ENCODE results near the gene MRTFA.

MRTFA gene

DNA sequence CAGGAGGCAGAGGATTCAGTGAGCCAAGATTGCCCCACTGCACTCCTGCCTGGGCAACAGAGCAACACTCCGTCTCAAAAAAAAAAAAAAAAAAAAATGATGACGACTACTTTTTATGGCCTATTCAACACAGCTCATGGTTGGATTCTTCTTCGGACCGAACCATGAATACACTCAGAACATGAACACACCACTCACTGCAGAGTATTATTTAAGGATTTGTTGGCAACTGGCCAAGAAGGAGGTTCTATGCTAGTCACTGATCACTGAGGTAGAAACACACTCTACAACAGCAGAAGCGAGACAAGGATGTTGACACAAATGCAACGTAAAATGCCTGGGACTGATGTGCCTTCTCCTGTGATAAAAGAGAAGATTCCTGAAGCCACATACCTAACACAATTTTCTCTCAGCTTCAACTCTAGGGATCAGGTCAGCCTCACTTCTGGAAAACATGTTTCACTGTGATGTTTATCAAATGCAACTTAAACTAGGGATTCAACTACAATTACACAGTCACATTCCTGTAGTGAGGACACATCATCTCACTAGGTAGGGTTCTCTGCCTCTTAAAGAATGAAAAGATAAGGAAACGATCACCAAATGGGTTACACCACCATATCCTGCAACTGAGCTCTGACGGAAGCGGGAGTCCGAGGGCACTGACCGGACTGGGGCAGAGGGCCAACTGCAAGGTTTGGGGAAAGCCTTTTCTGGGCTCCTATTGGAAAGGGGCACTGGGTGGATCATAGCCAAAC lies 183.6 kb downstream of the MRTFA start:
- no peak for DNase-seq

DNA sequence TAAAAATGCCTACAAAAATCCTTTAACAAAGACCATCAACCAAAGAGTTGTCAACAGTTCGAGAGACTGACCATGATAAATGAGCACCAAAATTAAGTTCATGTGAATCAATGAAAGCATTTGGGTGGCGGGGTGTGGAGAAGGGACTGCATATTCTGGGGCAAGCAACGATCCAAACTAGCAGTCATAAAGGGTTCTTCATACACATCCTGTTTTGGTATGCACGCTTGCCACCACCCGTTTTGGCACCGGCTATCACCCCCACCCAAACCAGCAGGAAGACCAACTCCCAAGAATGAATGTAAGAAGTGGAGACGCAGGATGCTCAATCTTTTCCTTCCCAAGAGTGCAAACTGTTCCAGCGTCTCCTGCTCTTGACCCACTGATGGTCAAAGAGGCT lies 185.3 kb downstream of the MRTFA start:
- no peak for DNase-seq

DNA sequence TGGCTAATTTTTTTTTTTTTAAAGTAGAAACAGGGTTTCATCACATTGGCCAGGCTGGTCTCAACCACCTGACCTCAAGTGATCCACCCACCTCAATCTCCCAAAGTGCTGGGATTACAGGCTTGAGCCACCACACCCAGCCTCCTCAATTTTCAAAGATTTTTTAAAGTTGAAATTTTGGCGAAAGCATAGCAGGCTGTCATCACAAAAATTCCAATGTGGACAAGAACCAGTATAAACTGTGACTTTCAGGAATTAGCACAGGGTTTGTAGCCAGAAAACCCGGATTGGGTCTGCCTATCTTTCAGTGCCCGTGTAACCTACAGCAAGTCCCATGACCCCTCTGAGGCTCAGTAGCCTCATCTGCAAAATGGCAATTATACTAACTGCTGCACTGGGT lies 185.9 kb downstream of the MRTFA start:
- no peak for DNase-seq

DNA sequence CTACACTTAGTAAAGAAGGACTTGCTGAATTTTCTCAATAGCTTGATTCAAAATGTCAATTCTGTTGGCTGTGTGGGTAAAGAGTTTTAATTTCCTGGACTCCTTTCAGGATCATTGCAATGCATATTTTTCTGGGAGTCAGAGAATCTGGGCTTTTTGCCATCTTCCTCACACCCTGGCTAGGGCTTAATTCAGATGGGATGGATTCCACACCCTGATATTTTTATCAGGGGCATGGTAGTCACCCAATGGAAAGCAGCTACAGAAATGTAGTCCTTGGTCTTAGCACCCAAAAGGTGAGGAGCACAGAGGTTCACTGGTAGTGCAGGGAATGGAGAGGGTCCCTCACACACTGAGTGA lies 186.9 kb downstream of the MRTFA start:
- DNase-seq = no peak

DNA sequence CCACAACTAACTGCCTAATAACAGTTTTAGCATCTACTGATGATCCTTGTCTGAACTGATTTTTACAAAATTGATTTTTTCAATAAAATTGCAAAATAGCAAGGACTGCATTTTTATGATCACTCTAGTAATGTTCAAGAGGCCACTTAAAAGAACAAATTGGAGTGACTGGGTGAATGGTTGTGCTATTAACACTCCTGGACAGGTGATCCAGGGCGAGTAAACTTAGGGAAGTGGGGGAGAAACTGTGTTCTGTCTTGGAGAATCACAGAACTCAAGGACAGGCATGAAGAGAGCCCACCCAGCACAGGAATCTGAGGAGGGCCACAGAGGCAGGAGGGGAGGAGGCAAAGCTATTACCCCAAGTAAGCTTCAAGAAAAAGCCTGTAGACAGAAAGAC lies 190.3 kb downstream of the MRTFA start:
- DNase-seq = no peak

DNA sequence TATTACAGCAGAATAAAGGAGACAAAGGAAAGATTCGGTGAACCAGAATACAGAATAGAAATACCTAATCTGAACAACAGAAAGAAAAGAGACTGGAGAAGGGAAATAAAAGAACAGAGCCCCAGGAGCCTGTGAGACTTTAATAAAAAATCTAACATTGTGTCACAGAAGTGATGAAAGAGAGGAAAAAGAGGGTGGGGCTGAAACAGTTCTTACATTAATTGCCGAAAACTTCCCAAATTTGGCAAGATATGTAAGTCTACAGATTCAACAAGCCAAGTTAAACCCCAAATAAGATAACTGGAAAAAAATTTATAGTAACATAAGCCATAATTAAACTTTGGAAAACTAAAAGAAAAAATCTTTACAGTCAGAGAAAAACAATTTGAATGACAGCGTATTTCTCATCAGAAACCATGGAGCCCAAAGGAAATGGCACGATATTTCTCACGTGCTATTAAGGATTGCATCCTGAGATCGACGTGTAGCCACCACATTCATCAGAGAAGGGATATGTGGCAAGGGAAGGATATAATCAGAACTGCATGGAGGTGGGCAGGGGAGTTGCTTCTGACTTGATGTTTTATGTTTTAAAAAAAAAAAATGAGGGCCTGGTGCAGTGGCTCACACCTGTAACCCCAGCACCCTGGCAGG lies 192.2 kb downstream of the MRTFA start:
- no peak for DNase-seq

DNA sequence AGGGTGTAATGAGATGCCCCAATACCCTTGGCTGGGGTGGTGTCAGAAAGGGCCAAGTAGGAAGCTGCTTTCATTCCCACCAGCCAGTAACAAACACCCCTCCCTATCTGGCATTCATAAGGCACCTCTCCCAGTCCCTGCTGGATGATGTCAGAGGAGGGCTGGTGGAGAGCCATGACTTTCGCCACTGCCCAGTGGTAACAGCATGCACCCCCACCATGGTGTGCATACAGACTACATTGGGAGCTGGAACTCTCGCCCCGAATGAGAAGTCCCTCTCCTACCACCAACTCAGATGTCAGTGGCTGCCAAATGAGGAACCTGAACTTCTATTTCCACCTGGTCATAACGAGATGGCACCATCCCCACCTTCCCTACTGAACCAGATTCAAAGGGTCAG lies 192.8 kb downstream of the MRTFA start:
- no peak for DNase-seq

DNA sequence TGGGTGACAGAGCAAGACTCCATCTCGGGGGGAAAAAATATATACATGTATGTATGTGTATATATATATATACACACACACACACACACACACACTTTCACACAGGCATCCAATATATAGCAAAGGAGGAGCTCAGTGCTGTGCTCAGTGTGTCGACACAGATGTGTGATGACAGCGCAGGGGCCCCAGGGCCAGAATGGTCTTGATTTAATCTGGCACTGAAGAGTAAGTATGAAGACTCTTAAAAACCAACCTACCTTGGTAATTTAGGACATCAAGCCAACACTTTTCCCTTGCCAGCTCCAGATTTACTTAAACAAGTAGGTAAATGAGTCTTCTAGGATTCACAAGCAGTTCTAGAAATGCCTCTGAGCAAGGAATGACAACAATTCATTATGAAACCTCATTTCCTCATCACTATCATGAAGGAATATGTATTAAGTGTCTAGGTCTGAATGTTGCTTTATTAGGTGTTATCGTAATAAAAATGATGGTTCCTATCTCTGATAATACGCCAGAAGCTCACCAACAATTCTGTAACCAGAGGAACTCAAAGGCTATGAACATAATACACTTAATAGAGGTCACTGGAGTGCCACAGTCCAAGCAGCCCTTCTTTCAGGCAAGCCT lies 194.6 kb downstream of the MRTFA start:
- DNase-seq = no peak

DNA sequence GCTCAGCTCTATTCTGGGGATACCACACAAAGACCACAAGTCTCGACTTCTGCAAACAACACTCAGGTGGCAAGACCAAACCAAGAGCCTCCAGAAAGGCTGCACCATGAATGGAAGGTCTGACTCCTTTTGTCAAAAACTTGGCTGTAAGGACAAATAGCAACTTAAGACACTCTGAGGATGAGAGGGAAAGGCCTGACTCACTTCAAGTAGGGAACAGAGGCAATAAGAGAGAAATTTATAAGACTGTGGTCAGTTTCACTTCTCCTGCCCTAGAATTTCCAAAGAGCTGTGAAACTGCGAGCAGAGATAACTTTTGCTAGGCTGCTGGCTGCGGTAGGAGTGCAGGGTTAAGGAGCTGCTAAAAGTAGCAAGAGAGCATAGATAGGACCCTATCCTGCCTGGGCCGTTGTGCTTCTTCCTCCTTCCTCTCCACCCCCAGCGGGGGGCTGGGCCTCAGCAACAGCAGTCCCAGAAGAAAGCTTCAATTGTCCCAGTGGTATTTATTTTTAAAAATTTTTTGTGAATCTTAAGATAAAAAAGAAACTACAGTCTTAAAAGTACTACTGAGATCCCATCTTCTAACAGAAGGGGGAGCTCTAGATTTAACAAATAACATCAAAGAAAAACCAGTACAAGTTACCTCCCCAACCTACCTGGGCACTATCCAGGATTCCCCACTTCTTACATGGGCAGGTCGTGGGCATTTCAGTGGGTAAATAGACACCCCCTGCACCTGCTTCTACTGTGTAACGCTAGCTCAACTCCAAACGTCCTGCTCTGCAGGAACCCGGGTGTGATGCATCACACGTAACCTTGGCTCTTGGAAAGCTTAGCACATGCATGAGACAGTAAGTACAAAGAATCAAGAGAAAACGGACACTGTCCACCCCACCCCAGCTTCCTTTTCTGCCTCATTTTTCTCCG lies 199.8 kb downstream of the MRTFA start:
- peak; percentile 47 for DNase-seq

DNA sequence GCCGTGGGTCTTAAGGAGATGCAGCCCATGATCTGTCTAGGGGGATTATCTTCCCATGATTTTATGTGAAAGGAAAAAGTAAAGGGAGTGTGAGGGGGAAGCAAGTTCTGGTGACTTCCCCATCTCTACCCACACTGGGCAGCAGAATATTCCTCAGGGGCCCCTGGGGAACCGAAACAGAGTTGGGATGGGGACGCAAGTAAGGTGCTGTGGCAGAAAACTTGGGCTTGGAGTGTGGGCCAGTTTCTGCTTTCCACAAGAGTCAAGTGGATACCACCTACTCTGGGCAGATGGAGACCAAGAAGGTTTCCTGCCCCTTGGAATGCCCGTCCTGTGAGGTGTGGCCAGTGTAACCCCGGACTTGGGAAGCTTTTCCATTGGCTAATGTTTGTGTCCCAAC lies 201.8 kb downstream of the MRTFA start:
- DNase-seq = no peak

DNA sequence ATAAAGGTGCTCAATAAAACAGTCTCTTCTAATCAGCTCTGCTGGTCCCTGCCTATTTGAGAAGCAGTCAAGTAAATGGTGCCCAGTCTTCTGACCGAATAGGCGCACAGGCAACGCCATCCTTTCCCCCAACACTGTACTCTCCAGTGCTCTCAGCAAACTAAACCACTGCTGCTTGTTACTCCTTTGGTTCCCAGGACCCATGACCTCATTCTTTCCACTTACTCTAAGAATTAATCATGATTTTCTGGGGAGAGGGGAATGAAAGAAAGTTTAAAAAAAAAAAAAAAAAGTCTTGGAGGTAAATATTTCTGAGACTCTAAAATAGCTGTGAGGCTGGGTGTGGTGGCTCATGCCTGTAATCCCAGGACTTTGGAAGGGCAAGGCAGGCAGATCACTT lies 202.4 kb downstream of the MRTFA start:
- DNase-seq = no peak

DNA sequence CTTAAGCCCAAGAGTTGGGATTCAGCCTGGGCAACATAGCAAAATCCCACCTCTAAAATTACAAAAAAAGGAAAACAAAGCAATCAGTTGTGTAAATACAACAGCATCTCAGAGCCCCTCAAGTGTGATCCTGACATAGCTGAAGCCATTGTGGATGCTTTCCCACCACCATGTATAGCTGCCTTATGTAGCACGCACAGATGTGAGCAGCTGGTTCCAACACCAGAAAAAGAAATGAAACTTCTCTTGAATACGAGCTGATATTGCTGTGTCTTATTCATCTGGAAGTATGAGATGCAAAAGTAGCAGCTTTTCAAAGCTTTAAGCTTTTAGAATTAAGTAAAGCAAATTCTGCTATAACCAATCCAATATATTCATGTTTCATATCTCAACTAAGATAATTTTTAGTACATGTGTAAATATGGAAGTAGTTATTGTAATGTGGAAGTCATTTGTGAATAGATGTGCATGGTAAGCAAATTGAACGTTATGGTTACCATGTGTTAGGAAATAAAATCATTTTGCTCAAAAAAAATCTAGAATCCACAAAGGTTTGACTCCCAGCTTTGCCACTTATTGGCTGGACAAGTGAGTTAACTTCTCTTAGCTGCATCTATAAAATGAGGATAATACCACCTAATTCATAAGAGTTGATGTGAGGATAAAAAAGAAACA lies 203.0 kb downstream of the MRTFA start:
- no peak for DNase-seq

DNA sequence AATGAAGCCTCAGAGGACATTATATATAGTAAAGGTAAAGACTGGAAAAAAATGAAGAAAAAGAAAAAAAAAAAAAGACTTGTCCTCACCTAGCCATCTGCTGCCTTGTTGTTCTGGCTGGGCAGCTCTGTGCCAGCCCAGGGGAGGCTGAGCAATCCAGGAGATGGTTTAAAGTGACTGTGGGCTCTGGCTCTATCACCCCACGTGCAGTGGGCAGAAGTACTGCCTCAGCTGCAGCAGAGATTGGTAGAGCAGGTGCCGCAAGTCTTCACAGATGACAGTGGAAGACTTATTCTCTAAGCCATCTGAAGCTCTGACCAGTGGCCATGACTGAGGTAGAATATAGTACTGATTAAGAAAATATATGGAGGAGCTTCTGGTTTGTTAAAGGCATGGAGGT lies 203.9 kb downstream of the MRTFA start:
- DNase-seq = no peak

DNA sequence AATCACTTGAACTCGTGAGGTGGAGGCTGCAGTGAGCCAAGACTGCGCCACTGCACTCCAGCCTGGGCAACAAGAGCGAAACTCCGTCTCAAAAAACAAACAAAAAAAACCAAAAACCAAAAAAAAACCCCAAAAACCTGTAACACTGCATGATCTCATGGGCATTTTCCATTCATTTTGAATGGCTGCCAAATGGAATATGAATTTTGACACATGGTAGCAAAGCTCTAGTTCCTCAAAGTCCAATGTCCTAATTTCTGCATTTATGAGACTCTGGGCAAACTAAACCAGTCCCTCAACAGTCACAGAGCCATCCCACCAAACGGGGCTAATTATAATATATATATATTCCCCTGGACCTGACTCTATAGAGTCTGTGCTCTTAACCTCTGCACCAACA lies 204.4 kb downstream of the MRTFA start:
- no peak for DNase-seq

DNA sequence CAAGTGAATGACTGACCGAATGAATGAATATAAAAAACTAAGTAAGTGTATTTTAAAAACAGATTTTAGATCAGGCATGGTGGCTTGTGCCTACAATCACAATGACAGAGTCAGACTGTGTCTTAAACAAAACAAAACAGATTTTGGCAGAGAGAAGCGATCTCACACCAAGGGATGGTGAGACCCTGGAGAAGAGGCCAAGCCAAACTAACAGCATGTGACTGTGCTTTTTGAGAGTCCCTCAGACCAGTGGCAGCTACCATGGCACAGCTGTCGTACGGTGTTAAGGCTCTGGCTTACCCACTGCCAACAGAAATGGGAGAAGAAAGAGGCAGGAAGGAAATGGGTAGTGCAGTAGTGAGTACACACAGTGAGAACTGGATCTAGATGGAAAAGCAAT lies 205.5 kb downstream of the MRTFA start:
- DNase-seq = no peak

DNA sequence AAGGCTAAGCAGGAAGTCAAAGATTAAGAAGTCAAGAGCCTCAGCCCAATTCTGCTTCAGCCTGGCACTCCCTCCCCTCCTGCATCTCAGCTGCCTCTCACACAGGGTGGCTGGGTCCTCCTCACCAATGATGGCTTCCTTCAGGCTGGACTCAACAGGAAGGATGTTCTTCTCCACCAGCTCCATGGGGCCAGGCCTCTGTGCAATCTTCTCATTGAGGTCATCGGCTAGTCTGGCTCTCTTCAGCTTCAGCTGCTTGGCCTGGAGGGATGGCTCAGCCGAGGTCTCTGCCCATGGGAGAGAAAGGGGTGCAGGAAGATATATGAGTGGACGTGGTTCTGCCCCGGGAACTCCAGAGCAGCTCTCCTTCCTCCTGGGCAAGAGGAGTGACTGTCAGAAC lies 207.0 kb downstream of the MRTFA start:
- DNase-seq = no peak

DNA sequence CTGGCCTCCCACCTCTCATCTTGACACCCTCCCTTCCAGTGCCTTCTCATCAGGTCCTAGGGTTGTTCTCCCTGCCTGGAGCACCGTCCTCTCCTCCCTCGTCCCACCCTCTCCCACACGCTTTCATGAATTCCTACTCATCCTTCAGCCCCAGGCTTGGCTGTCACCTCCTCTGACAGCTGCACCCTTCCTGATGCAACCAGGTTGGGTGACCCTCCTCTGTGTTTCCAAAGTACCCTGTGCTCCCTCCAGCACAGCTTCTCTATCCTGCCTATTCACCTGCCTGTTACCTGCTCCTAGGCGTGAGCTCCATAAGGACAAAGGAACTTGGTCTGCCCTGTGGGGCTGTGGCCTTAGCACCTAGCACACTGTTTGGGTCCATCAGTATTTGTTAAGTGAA lies 207.7 kb downstream of the MRTFA start:
- no peak for DNase-seq

DNA sequence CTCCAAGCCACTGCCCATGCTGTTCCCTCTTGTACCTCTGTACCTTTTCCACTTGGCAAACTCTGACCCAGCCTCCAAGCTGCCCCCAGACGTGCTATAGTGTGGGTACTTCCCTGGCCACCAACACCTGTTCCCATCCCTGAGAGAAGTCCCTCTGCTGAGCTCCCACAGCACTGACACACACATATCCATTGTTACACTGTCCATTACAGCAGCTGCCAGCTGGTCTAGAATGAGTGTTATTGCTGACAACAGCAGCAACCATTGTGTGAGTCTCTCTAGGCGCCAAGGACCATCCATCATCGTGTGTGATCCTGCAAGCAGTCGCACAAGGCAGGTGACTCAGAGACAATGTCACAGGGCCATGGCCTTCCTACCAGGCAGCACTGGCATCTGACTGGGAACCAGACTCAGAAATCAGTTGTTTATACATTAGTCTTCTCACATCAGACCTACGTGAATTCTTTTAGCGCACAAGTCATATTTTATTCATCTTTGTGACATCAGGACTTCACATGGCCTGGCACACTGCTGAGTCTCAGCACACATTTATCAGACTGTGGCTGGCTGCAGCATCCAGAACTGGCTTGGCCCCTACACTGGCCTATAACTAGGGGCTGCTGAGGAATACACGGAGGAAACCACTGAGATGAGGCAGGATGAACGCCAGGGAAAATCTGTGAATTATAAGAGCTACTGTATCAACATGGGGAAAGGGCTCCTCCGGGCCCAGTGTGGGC lies 209.8 kb downstream of the MRTFA start:
- DNase-seq = no peak

DNA sequence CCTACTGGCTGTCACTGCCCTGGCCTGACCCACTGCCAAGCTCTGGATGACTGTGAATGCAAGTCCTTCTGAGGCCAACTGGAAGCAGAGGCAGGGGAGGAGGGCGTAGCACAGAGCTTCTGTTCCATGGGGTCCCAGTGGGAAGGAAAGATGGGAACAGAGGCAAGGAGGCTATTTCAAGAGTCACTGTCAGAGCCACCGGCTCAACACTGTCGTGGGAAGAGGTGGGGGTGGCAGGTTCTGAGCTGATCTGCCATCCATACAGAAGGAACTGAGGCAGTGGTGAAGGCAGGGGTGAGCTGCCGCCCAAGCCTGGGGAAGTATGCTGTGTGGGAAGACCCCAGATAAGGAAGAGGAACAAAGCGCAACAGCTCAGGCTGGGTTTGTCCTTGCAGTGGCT lies 211.4 kb downstream of the MRTFA start:
- DNase-seq = no peak

DNA sequence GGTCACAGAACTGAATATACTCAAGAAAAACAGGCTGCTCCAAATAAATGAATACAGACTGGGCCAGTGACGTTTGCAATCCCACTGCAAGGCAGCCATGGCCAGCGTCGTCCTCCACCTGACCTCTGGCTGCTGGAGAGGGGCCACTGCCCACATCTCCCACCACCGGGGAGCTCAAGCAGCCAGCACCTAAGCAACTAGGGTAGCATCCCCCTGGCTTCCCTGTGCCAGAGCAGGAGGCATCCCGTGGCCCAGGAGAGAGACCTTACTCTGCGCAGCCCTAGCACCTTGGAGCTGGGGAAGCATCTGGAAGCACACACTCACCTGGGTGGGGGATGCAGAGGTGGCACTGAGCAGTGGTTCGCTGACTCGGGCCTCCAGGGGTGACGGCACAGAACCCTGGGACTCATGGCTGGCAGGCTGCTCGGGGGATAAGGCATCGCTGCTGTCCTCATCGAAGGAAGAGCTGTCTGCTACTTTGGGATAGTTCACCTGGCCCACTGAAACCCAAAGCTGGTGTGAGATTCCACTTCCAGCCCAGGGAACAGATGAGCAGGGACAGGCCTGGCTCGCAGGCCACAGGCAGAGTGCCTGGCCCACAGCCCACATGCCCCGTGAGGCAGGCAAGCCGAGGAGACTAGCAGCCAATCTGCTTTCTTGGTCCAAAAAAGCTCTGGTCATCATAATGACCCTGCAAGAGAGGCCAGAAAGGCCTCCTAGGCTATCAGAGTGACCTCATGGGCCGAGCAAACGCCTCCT lies 212.5 kb downstream of the MRTFA start:
- no peak for DNase-seq

DNA sequence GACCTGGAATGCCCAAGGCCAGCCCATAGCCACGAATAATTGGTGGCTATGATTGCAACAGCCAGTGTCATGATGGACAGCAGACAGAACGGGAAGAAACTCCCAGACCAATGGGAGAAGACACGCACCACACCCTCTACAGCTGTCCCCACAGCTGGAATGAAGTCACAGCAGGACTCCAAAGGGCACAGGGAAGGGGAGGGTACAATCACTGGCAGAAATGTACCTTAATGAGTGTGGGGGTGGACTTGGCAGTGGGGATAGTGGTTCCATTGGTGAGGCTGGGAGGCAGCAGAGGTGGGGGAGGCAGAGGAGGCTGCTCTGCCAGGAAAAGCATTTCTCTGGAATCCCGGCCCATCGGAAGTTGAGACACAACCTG lies 213.2 kb downstream of the MRTFA start:
- no peak for DNase-seq
